ENCODE data around the gene CCR7. TPM values are rescaled to one million over a fixed set of nuclear protein-coding genes. Genes with fewer than 3 reads are reported as not detected.

CCR7 gene
- polyA plus RNA-seq, 1 of the 3 experiments (the other 2 are of a cell fraction): not detected

- H3K4me2 ChIP-seq: no peak overlapping the region
- no peak overlapping the region for H3K4me3 ChIP-seq (ENCODE audit: low read depth in 2 of 2, low read length in 1 of 2)
- 21% methylated on average over 2 of the region's 2 CpGs for WGBS (ENCODE audit: low lambda C conversion rate)
- H3K79me2 ChIP-seq (ENCODE audit: insufficient read depth): no peaks in the 10 kb centered on the region
- ChIA-PET CTCF (no interaction called here), POLR2A (no interaction called here)
- no peak overlapping the region for H3K27ac ChIP-seq (ENCODE audit: low read depth in 2 of 2, low read length in 1 of 2)
- TF ChIP-seq, protein P1, sequence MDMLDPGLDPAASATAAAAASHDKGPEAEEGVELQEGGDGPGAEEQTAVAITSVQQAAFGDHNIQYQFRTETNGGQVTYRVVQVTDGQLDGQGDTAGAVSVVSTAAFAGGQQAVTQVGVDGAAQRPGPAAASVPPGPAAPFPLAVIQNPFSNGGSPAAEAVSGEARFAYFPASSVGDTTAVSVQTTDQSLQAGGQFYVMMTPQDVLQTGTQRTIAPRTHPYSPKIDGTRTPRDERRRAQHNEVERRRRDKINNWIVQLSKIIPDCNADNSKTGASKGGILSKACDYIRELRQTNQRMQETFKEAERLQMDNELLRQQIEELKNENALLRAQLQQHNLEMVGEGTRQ (IDR thresholded peaks at IDR 0.05; ENCODE audit: borderline replicate concordance, low read depth, low read length): no peak
- TF ChIP-seq MXI1 (IDR thresholded peaks at IDR 0.05; ENCODE audit: low read depth, low read length) (no peak), EP300 (IDR thresholded peaks at IDR 0.05; ENCODE audit: borderline replicate concordance in 1 of 2, low read depth in 1 of 2, low read length in 1 of 2) (no peak), USF1 (IDR thresholded peaks at IDR 0.05; ENCODE audit: borderline replicate concordance, low read depth) (no peak), SMC3 (IDR thresholded peaks at IDR 0.05; ENCODE audit: low read depth, low read length) (no peak), PBX3 (IDR thresholded peaks at IDR 0.05) (no peak), POLR2AphosphoS5 (IDR thresholded peaks at IDR 0.05; ENCODE audit: low read depth, low read length) (no peak), FOXJ3 (CRISPR knock-in tag; IDR thresholded peaks at IDR 0.05) (no peak), RFX5 (IDR thresholded peaks at IDR 0.05; ENCODE audit: low read length) (no peak), TAF1 (IDR thresholded peaks at IDR 0.05; ENCODE audit: borderline replicate concordance, low read depth, low read length) (no peak), RAD21 (IDR thresholded peaks at IDR 0.05; ENCODE audit: low read length) (no peak), YY1 (IDR thresholded peaks at IDR 0.05; ENCODE audit: low read depth) (no peak), MAX (IDR thresholded peaks at IDR 0.05; ENCODE audit: low read depth) (no peak), REST (IDR thresholded peaks at IDR 0.05; ENCODE audit: low read depth, low read length) (no peak), CHD2 (IDR thresholded peaks at IDR 0.05; ENCODE audit: low read length, partially characterized antibody) (no peak), IRF3 (IDR thresholded peaks at IDR 0.05; ENCODE audit: low read depth, low read length) (no peak)
- TF ChIP-seq, protein P2, sequence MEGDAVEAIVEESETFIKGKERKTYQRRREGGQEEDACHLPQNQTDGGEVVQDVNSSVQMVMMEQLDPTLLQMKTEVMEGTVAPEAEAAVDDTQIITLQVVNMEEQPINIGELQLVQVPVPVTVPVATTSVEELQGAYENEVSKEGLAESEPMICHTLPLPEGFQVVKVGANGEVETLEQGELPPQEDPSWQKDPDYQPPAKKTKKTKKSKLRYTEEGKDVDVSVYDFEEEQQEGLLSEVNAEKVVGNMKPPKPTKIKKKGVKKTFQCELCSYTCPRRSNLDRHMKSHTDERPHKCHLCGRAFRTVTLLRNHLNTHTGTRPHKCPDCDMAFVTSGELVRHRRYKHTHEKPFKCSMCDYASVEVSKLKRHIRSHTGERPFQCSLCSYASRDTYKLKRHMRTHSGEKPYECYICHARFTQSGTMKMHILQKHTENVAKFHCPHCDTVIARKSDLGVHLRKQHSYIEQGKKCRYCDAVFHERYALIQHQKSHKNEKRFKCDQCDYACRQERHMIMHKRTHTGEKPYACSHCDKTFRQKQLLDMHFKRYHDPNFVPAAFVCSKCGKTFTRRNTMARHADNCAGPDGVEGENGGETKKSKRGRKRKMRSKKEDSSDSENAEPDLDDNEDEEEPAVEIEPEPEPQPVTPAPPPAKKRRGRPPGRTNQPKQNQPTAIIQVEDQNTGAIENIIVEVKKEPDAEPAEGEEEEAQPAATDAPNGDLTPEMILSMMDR (IDR thresholded peaks at IDR 0.05): no peak
- TF ChIP-seq, protein P3, sequence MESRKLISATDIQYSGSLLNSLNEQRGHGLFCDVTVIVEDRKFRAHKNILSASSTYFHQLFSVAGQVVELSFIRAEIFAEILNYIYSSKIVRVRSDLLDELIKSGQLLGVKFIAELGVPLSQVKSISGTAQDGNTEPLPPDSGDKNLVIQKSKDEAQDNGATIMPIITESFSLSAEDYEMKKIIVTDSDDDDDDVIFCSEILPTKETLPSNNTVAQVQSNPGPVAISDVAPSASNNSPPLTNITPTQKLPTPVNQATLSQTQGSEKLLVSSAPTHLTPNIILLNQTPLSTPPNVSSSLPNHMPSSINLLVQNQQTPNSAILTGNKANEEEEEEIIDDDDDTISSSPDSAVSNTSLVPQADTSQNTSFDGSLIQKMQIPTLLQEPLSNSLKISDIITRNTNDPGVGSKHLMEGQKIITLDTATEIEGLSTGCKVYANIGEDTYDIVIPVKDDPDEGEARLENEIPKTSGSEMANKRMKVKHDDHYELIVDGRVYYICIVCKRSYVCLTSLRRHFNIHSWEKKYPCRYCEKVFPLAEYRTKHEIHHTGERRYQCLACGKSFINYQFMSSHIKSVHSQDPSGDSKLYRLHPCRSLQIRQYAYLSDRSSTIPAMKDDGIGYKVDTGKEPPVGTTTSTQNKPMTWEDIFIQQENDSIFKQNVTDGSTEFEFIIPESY (IDR thresholded peaks at IDR 0.05; ENCODE audit: borderline replicate concordance, low read depth): no peak
- no peaks in the 10 kb centered on the region for H3K9me2 ChIP-seq
- no peak overlapping the region for H3K9ac ChIP-seq
- H3K27me3 ChIP-seq (ENCODE audit: insufficient read depth): peaks cover 8% of the 10 kb centered on the region; the same call in 1 of the 2 replicates
- H4K20me1 ChIP-seq (ENCODE audit: insufficient read depth): no peaks in the 10 kb centered on the region
- no peaks in the 10 kb centered on the region for H3K36me3 ChIP-seq (replicated peaks in 1 of 2; ENCODE audit: control insufficient read depth in 1 of 2, insufficient read depth in 2 of 2, low read length in 1 of 2)
- no peak overlapping the region for H2AFZ ChIP-seq (ENCODE audit: low read depth)
- H3K4me1 ChIP-seq (ENCODE audit: control insufficient read depth in 1 of 2, insufficient read depth in 2 of 2, low read depth in 1 of 2, low read length in 1 of 2): no peaks in the 10 kb centered on the region
- H3F3A ChIP-seq (replicated peaks; ENCODE audit: insufficient read depth): no peaks in the 10 kb centered on the region
- no peaks in the 10 kb centered on the region for H3K9me3 ChIP-seq
- no peak for DNase-seq
Observed at GRCh38 chr17:40588552-40588951, 23.3 kb upstream of the CCR7 start.

All from SK-N-SH (cell line).